GM19035 (cell line): ENCODE data around the gene GABARAP.

Experiments used
- ATAC-seq: cut with Tn5 transposase; IDR thresholded peaks from one replicate; pipeline ENCODE4 v1.9.1; 2021; ENCODE audit not compliant: unreplicated experiment

Gene GABARAP

DNA sequence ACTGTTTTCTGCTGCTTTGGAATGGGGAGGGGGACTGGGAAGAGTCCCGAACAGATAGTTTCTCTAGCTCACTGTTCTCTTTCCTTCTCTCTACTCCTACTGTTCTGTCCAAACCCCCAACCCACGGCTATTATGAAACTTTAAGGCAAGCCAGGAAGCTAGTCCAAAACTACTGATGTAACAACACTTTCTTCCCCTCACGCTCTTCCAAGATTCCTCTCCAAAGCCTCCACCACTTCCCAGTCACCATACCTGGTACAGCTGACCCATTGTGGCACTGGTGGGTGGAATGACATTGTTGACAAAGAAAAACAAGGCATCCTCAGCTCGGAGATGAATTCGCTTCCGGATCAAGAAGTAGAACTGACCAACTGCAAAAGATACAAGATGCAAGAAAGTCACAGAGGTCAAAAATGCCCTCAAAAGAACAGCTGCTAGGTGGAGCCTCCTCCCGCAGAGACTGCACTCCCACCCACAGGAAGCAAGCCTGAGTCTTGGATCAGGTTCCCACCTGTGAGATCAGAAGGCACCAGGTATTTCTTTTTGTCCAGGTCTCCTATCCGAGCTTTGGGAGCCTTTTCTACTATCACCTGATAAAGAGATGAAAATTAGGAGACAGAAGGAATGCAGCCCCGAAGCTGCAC is 1.0 kb downstream of the GABARAP start:
- no peak for ATAC-seq

DNA sequence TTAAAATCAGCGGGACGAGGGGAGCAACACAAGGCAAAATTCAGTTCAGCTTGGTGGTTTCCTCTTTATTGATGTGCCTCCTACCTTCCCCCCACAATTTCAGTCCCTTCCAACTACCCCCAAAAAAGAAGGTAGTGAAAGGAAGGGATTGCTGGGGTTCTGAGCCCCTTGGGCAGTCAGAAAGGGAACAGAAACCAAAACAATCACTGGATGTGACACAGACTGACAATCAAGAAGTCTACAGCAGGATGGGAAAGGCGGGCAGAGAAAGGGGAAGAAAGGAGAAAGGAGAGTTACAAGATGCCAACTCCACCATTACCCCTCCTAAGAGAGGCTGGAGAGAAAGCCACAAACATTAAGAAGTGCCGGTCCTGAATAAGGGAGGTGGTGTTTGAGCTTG is 1.9 kb downstream of the GABARAP start:
- ATAC-seq = no peak

DNA sequence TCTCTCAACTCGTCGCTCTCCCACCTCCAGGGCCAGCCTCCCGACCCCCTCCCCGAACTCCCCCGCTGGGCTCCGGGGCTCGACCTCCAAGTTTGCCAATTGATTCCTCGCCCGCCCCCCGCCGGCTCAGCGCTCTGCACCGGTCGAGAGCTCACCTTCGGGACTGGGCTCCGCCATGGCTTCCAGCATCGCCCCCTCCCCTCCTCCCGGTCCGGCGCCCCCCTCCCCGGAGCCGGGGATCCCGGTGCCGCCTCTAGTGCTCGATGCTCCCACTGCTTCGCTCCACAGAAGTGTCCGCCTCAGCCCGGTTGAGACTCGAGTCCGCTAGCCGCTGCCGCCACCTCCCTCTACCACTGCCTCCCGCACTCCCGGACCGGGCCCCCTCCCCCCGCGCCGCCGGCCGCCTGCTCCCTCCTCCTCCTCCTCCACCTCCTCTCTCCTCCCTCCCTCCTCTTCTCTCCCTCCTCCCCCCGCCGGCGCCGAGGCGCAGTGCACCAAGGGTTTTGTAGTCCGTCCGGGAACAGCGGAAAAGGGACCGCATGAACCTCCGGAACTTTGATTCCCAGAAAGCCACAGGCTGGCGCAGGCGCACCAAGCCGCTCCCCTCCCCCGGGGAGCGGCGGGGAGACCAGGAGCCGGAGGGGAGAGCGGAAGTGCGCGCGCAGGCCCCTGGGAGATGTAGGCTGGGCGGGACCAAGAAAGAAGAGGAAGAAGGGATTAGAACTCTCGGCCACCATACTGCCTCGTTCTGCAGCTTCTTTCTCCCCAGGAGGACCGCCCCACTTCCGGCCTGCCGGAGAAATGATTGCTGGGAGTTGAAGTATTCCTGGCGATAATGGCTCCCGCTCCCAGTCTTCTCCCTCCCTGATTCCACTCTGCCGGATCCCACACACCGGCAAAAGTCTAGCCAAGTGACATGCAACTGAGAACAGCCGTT is 2.9 kb downstream of the GABARAP start, which contains the start of gene PHF23:
Gene PHF23 (minus strand): TSS at position 367 of the 937 bp plus-strand sequence. CDS start 178 bp downstream, at position 189.
- peak; percentile 57 for ATAC-seq

DNA sequence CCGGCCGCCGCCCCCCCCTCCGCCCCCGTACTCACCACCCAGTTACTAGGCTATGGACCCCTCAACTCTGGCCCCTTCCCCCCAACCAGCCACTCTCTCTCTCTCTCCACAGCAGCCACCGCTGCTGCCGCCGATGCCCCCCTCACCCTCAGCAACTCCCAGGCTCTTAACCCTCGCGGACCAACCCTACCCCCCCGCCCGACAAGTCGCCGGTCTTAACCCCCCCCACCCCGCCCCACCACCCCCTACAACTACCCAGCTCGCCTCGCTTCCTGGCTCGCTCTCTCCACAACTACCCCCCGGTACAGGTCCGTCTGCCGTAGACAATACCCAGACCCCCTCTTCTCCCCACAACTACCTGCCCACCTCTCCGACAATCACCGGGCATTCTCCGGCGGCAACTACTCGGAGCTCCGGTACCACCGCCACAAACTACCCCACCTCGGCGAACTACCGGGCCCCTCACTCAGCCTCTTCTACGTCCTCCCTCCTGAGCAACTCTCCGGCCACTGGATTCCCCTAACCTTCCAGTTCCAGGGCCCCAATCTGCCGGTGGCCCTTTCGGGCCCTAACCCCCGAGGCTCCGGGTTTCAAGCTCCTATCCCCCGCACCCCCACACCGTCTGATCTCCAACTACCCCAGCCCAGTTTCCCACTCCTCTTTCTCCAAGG is 3.7 kb downstream of the GABARAP start:
- ATAC-seq = no peak

DNA sequence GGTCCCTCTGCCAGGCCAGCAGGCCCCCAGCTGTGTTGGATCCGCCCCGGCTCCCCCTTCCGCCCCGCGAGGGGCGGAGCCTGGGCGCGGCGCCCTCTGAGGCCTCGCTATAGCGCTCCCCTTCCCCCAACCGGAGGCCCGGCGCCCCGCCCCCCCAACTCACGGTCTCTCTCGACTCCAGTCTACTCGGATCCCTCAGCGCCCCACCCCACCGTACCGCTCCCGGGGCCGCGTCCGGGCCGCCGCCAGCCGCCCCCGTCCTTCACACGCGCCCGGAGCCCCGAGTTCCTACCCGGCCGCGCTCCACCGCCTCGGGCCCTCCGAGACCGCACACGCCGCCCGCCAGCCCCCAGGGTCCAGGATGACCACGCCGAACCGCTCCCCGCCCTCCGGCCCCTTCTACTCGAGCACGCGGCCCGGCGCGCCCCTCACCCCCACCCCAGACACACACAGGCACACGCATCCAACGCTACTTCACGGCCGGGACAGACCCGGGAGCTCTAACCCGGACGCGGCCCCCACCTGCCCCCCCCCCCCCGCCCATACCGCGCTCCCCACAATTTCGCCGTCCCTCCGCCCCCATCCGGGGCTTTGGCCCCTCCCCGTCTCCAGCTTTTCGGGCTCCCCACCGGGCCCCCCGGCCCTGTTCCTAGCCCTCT is 4.4 kb downstream of the GABARAP start:
- no peak for ATAC-seq

DNA sequence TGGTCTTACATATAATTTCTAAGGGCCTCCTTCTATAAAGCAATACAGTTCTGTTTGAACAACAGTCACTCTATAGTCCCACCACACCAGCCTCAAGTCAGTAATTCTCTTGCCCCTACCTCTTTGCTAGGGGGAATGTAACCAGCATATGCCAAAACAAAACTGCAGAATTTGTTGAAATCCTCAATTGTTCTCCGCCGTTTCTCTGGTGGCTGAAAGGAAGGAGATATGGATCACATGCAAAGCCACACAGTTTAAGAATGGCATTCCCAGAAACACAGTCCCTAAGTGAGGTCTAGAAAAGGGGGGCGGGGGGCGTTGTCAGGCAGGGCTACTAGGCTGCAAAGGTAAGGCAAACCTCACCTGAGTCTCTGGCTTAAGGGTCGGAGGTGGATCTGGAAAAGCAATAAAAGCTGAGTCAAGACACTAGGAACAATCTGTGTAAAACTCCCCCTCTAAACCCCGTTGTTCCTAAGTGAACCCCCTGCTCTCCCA is 4.9 kb downstream of the GABARAP start:
- no peak for ATAC-seq

DNA sequence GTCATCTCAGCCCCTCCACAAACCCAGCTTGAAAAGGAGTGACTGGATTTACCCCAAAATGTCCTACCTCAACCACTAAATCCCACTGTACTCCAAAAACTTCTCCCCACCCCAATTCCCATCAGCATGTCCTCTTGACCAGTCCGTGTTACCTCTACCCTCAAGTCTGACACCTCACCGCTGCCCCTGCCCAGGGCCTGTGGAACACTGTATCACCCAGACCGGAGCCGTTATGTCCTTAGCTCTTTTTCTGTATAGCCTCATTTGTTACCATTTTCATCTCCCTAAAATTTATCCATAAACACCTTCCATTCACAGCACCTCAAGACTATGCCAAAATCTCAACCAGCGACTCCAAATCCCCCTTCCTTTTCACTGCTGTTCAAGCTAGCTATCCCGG is 5.4 kb downstream of the GABARAP start:
- ATAC-seq = no peak

DNA sequence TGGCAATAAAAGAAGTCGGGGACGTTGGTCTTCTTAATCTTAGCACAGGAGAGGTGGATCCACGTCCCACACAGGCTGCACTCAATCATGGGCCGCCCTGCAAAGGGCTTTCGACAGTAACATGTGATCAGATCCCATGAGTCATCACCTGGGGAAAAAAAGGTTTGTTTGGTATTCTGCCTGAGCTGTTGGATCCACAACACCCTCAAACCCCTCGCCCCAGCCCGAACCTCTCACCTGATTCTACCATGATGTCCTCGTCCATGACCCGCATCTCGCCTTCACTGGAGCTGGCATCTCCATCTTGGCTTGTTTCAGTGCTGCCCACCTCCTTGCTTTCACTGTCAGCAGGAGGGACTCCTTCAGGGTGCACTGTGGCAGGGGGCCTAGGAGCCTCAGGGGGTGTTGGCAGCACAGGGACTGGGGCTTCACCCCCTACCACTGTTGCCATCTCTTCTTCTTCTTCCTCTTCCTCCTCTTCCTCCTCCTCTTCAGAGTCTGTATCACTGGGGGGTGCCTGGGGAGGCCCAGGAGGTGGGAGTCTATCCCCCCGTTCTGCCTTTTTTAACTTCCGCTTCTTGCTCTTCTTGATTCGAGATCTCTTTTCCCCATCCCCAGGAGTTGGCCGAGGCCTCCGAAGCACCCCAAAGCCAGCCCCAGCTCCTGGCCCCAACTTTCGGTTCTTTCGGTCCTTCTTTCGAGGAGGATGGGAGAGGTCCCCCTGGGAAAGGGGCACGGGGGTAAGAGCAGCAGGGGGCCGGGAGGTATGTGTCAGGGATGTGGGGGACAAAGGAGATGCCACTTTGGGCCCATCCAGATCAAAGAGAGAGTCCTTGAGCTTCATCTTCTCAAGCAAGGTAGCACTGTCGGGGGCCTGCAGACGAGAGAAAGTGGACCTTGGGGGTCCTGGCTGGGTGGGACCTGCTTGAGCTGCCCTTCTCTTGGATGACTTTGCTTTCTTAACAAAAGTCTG is 6.3 kb downstream of the GABARAP start:
- ATAC-seq = no peak

DNA sequence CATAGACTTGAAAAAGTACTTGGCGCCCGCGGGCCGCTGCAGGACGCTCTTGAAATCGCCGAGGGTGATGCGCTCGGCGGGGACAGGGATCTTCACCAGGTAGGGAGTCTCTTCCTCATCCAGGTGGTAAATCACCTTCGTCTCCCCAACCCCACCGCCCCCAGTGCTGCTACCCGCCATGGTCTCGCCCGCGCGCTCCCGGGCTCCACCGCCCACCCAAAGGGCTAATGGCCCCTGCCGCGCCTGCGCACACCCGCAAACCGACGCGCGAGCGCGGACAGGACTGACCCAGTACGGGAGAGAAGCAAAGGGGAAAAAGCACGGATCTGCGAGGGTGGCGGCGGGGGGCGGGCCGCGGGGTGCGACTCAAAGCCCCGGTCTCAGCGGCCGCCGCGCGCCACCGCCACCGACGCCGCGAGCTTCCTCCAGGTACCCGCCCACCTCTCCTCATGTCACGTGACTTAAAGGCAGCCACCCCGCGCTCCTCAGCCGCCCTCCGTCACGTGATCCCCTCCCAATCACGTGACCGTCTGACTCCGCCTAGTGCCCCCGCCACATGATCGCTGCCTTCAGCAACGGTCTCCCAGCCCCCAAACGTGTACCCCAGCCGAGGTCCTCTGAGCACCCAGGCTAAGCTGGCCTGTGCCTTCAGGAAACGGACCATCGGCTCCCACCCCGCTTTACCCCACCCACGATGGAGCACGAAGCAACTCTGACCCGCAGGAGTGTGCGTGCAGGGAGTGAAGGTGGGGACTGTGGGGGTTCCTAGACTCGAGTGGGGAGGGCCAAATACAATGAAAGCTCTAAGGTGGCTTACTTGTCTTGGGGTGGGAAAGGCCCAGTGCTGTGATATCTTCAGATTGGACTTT is 7.9 kb downstream of the GABARAP start, which contains the start of gene DVL2:
Gene DVL2 (minus strand): TSS at position 435 of the 869 bp plus-strand sequence. CDS start 255 bp downstream, at position 180.
- ATAC-seq = peak; percentile 55

DNA sequence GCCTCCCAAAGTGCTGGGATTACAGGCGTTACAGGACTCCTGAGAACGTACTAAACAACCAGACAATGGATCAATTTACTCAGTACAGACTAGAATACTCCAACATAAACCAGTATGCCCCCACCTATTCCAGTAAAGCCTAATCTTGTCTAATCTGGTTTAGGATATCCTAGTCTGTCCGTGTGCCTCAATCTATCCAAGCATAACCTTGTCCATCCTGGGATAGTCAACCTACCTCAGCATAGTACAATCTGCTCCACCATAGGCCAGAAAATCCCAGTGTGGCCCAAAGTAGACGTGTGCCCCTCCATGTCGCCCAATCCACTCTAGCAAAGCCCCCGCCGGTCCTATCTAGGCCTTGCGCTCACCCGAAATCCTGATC is 8.6 kb downstream of the GABARAP start:
- no peak for ATAC-seq

DNA sequence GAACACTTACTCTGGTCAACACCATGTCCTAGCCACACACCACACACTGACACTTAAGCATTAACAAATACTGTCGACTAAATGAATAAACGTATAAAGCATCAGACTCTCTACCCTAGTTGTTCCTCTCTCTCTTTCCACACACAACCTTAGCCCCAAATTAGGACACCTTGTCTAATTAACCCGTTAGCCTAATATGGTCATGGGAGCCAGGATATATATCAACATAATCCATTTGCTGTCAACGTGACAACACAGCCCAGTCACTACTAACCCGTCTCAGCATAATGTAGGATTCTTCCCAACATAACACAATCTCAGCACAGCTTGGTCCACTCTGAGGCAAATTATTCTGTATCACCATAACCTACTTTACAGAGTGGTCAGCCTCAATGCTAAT is 10.1 kb downstream of the GABARAP start:
- no peak for ATAC-seq

DNA sequence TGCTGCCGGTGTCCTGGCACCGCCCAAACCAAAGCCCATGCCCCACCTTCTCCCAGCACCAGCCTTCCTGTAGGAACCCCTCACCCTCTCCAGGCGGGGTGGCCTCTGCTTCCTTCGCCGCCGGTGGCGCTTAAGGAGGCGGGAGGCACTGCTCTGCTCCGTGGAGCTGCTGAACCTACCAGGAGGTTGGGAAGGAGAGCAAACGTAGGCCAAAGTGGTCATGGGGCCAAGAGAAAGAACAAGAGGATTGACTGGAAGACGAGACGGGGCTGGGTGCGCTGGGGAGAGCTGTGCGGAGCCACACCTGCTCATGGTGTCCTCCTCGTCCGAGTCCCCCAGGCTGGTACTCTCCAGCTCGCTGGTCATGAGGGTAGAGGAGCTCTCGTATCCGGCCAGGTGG is 12.7 kb downstream of the GABARAP start:
- no peak for ATAC-seq

DNA sequence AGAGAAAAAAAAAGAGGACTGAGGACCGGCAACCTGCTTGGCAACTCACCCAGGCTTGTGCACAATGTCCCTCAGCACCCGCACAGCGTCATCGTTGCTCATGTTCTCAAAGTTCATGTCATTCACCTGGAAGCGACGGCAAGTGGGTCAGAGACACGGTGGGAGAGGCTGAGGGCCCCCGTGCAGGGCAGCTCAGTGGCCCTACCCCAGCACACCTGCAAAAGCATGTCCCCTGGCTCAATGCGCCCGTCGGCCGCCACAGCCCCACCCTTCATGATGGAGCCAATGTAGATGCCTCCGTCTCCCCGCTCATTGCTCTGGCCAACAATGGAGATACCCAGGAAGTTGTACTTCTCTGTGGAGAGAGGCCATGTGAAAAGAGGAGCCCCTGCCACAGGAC is 13.3 kb downstream of the GABARAP start:
- no peak for ATAC-seq

DNA sequence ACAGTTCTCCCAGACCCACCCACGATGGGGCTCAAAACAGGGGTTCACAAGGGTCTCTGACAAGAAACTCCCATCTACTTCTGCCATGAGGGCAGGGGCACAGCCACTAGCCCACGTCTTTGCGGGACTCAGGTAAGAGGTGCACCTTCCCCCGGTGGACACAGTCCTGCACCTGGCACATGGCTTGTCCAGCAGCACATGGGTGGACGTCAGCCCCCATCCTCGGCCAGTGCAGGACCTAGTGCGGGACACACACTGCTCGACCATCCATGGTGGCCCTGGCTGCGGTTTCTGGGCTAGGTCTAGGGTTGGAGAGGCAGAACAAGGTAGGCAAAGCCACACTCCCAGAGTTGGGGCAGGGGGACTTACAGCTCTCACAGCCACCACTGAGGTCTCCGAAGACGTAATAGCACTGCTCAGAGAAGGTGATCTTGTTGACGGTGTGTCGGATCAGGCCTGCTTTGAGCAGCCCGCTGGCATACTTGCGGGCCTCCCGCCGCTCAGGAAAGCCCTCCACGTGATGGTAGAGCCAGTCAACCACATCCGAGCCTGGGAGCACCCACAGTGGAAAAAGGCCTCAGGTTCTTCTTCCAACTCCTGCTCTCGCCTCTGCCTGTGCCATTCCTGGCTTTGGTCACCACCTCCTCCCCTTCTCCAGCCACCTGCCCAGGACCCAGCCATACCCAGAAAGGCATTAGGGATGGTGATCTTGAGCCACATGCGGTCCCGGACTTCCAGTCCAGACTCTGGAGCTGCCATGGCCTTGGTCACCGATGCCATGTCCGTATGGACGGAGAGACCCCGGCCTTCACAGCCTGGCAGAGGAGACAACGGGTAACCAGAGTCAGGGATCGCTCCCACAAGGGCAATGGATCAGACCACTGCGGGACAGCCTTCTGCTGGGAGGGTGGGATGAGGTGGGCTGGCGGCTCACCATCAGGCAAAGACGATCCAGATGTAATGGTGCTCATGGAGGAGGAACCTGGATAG is 15.2 kb downstream of the GABARAP start:
- no peak for ATAC-seq

DNA sequence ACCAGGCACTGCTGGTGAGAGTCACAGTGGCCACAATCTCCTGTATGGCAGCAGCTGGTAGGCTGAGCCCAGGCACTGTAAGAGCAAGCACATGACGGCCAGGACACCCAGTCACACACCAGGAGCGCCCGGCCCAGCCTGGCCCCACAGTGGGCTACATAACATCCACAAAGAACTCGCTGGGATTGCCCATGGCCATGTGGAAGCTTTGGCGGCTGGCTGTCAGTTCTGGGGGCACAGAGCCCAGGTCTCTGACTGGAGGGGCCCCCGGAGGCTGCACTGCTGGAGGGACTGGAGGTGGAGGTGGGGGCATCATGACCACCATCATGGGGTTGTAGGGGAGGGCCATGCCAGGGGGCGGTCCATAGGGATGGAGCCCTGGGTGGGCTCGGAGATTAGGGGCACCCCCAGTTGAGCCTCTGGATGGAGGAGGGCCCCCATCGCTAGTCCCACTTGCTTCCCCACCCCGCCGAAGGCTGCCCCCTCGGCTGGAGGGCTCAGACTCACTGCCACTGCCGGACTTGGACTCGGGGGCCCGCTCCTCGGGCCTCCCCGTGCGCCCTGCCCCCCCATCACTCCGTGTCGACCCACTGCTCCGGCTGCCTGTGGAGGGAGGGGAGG is 16.4 kb downstream of the GABARAP start:
- ATAC-seq = no peak

DNA sequence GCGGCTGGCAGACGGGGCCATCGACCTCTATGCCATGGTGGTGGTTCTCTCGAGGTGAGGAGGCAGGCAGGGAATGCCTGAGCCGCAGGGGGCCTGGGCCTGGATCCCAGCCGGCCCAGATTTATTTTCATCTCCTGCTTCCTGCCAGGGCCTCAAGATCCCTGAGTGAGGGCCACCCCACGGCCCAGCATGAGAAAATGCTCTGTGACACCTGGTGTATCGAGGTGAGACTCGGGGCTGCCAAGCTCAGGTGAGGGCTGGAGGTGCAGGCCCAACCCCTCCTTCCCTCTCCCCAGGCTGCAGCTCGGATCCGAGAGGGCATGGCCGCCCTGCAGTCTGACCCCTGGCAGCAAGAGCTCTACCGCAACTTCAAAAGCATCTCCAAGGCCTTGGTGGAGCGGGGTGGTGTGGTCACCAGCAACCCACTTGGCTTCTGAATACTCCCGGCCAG is 17.6 kb downstream of the GABARAP start:
- no peak for ATAC-seq

DNA sequence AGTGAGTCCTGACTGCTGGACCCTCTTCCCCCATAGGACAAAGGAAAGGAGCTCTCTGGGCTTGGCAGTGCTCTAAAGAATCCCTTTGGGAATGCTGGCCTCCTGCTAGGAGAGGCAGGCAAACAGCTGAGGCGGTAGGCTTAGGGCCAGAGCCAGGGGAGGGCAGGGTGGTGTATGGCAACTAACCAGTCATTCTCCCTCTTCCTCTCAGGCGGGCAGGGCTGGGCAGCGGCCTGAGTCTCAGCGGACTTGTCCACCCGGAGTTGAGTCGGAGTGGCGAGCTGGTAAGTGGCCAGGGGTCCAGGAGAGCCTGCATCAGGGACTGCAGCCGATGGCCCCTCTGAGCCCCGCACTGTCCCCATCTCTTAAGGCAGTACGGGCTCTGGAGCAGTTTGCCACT is 18.1 kb downstream of the GABARAP start:
- ATAC-seq = no peak
